GM10266 (cell line): ENCODE data around the gene ITPR1.

ENCODE experiments used
- DNase-seq: peaks from one replicate; pipeline ENCODE4 v3.0.0; 2012; ENCODE audit errors: extremely low spot score
- TF ChIP-seq, protein P1 (sequence below): IDR thresholded peaks from 2 replicates; pipeline ENCODE4 v1.5.1; 2012; ENCODE audit warnings: mild to moderate bottlenecking, low read depth; ENCODE audit not compliant: control insufficient read depth, insufficient read depth; ENCODE audit errors: missing control alignments

Gene ITPR1

DNA sequence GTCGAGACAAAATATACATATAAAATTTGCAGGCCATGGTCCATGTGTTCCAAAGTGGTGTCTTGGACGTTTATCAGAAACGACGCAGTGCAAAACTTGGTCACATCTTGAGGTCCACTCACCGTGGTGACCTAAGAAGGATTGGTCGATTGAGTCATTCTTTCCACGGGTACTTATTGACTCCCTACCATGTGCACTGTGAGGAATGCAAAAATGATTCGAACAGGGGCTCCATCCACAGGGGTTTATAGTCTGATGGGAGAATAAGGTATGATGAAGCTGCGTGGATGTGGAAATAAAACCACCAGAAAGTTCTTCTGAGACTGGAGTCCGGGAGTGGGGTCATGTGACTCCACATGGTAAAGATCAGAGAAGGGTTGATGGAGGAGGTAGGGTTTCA is 185.2 kb downstream of the ITPR1 start:
- TF ChIP-seq, protein P1, sequence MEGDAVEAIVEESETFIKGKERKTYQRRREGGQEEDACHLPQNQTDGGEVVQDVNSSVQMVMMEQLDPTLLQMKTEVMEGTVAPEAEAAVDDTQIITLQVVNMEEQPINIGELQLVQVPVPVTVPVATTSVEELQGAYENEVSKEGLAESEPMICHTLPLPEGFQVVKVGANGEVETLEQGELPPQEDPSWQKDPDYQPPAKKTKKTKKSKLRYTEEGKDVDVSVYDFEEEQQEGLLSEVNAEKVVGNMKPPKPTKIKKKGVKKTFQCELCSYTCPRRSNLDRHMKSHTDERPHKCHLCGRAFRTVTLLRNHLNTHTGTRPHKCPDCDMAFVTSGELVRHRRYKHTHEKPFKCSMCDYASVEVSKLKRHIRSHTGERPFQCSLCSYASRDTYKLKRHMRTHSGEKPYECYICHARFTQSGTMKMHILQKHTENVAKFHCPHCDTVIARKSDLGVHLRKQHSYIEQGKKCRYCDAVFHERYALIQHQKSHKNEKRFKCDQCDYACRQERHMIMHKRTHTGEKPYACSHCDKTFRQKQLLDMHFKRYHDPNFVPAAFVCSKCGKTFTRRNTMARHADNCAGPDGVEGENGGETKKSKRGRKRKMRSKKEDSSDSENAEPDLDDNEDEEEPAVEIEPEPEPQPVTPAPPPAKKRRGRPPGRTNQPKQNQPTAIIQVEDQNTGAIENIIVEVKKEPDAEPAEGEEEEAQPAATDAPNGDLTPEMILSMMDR, result no peak
- DNase-seq, result no peak

DNA sequence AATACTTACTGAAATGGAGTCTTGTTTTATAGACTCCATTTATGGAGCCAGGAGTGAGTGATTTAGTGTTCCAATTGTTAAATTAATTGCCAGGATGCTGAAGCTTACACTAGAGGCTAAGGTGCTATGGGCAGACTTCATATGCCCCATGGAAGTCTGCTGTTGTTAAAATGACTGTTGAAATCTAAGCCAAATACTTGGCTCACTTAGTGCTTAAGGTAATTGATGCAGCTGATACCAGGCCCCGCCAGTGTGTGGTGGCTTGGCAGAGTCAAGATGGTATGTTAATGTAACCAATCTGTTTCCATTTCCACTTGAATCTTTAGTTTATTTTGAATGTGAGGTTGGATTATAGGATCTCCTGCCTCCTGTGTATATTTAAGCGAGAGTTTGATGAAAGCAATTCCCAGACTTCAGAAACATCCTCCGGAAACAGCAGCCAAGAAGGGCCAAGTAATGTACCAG is 187.1 kb downstream of the ITPR1 start:
- DNase-seq, result no peak

DNA sequence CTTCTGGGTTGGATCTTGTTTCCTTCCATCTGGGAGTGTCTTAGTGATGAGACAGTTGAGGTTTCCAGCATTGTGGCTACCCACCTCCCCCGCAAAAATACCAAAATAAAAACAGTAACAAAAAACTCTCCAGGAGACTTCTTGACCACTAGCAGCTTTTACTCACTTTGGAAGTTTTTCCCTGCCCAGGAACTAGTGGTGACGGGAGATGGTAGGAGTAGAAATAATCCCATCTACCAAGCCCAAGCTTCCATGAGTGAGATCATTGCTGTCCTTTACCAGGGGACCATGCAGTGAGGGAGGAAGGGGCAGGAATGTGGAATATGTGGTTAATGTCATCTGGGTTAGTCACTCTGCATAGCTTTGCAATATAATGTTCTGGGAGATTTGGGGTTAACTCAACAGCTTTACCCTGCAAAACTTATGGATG is 187.7 kb downstream of the ITPR1 start:
- TF ChIP-seq, protein P1, result no peak
- DNase-seq, result no peak

More for the DNA sequence above, 187.1 kb downstream of the ITPR1 start:
- TF ChIP-seq, protein P1, result no peak

DNA sequence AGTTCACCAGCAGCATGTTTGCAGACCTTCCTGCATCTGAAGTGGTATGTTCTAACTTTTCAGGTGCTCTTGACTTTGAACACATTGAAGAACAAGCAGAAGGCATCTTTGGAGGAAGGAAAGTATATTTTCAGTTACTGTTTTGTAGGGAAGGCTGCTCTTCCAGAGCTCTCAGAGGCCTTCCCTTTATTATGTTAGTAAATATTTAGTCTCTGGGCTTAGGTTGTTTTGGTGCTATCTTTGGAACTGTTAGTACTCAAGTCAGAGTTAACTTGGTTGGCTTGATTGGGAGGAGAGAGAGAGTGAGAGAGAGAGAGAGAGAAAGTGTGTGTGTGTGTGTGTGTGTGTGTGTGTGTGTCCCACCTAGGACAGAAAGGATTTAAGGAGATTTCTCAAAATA is 188.2 kb downstream of the ITPR1 start:
- no peak for DNase-seq
- TF ChIP-seq, protein P1, result no peak

DNA sequence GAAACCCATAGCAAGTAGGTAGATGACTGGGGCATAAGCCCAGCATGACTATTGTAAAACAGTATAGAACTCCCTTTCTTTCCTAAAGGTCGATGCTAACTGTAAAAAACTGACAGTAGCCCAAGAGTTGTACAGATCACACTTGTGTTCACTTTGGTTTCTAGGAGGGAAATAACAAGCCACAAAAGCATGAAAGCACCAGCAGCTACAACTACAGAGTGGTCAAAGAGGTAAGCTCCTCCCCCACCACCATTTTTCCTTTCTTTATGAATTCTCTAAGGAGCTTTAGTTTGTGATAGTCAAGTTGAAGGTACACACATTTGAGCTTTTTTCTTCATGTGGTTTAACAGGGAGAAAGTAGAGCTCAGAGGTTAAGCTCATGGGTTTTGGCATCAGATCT is 191.0 kb downstream of the ITPR1 start:
- DNase-seq, result no peak
- TF ChIP-seq, protein P1, result no peak

DNA sequence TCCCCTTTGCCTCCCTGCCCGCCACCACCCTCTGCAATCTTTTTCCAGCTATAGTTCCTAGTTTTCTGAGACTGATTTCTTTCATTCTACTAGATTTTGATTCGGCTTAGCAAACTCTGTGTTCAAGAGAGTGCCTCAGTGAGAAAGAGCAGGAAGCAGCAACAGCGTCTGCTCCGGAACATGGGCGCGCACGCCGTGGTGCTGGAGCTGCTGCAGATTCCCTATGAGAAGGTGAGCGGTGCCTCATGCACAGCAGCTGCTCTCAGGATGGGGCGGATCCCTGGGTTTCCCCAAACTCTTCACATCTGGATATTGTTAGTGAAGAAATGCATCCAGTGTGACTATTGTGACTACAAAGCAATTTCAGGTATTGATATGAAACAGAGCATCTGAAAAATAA is 191.8 kb downstream of the ITPR1 start:
- DNase-seq, result no peak
- TF ChIP-seq, protein P1, result no peak

DNA sequence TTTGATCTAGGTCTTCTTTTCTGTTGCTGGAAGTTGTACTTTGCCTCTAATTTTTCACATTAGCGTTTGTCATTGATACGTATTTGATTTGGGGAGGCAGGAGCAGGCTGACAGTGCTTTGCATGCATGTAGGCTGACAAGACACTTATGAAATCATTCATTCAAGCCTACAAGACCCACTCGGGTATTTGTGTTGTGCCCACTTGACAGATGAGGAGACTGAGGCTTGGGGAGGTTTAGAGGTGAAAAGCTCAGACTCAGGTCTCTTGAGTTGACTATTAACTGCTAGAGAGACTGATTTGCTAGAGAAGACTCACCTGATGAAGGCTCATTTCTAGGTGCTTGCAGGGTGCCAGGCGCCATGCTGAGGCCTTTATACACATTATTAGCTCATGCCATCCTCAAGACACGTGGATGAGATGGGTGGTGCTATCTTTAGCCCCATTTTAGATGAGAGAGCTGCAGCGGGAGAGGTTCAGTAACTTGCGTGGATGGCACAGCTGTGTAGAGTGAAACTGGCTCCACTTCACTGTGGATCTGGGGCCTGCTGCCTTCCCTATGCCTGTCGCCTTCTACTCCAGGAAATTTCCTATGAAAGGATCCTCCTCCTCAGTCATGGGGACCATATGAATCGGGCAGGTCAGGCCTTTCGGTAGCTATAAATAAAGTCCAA is 192.7 kb downstream of the ITPR1 start:
- no peak for DNase-seq
- TF ChIP-seq, protein P1, result no peak
